Measurements from ENCODE around the gene GPR78.

GPR78 gene, protein sequence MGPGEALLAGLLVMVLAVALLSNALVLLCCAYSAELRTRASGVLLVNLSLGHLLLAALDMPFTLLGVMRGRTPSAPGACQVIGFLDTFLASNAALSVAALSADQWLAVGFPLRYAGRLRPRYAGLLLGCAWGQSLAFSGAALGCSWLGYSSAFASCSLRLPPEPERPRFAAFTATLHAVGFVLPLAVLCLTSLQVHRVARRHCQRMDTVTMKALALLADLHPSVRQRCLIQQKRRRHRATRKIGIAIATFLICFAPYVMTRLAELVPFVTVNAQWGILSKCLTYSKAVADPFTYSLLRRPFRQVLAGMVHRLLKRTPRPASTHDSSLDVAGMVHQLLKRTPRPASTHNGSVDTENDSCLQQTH

DNA sequence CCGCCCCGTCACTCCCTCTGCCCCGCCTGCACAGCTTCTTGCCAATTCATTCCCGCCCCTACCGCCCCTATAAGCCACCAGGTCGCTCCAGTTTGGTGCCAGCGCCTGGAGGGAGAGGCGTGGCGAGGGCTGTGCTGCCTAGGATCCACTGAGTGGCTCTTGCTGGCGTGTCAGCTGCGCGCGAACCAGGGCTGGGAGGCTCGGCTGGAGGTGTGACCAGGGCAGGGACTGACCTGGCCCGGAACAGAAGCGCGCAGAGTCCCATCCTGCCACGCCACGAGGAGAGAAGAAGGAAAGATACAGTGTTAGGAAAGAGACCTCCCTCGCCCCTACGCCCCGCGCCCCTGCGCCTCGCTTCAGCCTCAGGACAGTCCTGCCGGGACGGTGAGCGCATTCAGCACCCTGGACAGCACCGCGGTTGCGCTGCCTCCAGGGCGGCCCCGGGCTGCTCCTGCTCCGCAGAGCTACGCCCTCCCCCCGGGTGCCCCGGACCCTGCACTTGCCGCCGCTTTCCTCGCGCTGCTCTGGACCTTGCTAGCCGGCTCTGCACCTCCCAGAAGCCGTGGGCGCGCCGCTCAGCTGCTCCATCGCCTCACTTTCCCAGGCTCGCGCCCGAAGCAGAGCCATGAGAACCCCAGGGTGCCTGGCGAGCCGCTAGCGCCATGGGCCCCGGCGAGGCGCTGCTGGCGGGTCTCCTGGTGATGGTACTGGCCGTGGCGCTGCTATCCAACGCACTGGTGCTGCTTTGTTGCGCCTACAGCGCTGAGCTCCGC lies at the start of gene GPR78:
Gene GPR78 (plus strand): TSS at position 72 of the 773 bp plus-strand sequence. CDS start 591 bp downstream, at position 663.
- no peak for DNase-seq

DNA sequence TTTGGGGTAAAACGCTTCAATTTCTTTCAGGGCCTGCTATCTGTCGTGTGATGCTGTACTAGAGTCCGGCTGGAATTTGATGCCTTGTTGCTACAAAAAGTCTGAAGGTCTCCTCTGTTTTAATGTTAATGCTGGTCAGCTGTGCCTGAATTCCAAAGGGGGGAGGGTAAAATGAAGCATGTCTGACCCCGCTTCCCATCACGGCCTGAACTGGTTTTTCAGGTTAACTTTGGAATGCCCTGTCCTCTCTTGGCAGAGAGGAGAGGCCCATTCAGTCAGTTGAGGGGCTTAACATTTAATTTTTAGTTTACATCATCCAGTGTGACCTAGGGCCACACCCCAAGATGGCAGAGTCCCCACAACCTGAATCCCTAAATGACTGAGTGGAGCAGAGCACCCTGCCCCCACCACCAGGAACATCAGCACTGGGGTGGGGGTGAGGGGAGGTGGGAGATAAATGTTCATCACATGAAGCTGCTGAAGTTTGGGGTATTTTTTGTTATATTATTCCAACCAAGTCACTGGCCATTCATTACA lies 47.9 kb upstream of the GPR78 start:
- DNase-seq = no peak

DNA sequence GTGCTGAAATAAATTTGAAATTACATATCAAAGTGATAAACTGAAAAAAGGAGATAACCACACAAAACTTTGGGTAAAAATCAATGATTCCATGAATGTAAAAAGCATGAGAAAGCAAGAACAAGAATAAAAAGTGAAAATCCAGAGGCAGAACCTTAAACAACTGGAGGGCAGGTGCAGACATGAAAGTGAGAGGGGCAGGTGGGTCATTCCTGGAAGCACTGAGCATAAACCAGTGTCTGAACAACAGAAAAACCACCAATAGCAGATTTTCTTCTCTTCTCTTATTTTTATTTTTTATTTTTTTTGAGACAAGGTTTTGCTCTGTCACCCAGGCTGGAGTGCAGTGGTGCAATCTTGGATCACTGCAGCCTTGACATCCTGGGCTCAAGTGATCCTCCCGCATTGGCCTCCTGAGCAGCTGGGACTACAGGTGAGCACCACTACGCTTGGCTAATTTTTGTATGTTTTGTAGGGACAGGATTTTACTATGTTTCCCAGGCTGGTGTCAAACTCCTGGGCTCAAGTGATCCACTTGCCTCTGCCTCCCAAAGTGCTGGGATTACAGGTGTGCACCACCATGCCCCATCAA lies 46.8 kb upstream of the GPR78 start:
- no peak for DNase-seq

DNA sequence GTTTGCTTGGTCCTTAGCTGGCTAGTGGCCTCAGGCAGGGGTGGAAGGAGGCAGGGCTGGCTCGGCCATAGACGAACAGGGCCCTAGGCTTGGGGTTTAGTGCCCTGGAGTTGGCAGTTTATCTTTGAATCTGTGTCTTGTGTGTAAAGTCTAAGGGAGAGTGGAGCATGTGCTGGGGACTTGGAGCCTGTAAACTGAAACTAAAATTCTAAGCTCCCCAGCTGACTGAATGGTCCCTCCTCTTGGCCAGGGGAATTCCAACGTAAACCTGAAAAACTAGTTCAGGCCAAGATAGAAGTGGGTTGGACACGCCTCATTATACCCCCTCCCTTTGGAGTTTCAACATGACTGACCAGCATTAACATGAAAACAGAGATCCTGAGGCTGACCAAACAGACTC lies 46.1 kb upstream of the GPR78 start:
- DNase-seq = no peak

DNA sequence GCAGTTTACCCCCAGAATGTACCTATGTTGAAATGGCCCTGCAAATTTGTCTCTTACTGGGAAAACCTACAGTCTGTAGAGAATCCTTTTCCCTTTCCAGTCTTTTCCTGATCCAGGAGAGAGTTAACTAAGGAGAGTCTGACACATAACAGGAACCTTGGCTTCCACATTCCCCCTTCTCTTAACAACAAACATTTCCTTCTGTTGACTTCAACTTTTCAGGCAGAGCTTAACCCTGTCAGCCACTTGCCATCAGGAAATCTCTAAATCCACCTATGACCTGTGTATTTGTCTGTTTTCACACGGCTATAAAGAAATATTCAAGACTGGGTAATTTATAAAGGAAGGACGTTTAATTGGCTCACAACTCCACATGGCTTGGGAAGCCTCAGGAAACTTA lies 45.6 kb upstream of the GPR78 start:
- no peak for DNase-seq

DNA sequence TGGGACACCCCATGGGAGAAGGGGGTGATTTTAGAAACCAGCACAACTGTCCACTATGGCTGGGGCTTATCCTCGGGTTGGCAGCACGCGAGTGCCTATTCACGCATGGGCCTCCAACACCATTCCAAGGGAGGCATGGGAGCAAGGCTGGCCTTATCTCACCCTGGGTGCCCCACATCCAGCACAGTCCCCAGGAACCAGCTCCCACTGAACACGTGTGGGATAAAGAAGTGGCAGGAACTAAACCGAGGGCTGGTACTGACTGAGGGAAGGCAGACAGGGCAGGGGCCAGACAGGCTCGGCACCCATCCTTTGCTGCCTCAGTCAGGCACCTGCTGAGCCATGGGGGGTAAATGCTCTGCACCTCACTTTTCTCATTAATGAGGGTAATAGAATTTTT lies 43.7 kb upstream of the GPR78 start:
- no peak for DNase-seq

DNA sequence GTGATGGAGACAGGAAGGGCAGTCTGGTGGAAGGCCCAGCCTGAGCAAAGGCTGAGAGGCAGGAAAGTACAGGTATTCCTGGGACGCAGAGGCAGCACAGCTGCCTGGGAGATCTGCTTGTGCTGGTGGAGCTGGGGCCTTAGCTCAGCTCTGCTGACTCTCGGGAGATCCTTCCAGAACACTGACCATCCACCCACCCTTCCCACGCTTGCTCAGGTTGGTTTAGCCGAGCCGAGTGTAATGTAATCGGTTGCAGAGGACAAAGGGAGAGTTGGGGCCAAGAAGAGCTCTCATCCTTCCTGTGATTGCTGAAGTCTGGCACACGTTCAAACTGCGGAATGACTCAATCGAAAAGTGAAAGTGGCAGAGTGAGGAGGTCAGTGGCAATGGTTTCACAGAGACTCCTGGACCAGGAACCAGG lies 43.1 kb upstream of the GPR78 start:
- DNase-seq = no peak

DNA sequence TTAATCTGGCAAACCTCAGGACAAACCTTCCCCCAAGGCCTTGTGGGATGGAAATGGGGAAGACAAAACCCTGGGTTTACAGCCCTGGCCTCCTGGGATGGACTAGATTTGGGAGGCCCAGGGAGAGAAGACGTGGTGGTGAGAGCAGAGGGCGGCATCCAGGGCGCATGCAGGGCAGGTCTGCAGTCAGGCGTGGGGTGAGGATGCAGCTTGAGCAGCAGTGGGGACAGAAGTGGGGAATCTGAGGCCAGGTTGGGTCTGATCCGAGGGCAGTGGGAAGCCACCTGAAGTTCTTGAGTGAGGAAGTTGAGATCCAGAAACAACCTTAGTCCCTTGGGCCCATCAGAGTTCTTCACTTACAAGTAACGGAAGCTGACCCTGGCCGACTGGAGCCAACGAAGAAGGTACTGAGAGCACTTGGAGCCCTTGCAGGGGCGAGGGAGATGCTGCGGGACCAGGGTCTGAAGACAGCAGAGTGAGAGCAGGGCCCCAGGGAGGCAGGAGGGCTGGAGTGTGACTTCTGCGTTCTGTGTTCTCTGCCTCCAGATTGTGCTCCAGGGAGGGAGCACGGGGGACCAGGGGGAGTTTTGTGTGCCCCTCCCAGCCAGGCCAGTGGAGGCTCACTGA lies 42.0 kb upstream of the GPR78 start:
- no peak for DNase-seq

DNA sequence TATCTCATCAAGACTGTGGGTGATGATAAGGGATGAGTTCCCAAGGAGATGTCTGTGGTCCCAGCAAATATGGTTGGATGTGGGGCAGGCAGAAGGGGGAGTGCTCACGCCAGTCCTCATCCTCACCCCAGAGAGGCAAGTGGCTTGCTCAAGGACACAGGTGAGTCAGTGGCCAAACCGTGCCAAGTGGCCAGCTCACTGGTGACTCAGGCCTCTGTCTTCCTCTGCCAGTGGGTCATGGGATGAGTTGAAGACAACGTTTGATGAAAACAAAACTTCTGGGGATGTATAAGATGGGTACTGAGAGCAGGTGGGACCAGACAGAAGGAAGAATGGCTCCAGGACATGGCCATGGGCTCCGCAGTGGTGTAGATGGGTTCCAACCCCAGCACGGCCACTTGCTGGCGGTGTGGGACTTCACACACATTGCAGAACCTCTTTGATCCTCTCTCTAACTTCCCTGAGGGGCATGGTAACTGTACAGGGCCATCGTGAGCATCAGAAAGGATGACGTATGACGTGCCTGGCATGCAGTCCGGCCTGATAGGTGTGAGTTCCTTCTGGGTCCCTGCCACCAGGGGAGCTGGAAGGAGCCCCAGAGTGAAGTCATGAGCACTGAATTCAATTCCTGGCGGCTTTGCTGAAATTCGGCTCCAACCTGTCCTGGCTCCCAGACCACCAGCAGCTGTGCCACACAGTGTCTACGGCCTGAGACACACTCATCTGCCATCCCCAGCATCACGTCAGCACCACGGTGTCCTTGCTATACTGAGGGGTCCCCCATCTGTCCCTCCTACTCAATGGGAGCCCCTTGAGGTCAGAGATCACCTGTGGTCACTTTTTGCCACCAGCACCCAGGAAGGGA lies 41.3 kb upstream of the GPR78 start:
- DNase-seq = no peak

DNA sequence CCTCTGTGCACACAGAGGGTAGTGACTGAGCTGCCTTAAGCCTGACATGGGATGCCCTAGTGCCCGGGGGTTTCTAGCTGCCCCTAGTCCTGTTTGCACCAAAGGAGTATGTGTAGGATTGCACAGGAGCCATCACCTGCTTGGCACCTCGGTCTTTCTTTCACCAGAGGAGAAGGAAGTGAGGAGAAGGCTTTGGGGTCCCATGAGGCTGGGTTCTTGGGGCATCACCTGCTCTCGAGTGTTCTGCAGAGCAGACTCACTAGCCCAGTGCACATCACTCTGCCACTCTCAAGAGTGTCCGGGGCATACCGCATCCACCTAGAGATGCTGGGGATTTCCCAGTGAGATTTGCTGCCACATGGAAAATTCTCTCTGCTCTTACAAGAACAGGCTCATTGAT lies 40.5 kb upstream of the GPR78 start:
- no peak for DNase-seq

DNA sequence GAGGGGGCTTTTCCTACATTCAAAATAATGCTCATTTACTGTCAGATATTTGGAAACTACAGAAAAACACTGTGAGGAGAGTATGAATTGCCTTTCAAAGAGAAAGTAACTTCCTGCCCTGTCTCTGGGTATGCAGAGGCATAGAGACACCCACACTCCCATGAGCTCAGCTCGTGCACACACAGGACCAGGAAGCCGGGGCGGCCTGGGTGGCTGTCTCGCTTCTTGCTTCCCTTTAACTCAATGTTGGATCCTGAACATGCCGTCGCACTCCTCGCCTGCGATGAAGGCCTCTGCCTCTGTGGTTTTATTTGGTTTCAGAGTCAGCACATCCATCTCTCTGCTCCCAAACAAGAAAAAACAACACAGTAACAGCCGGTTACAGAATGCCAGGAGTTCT lies 40.1 kb upstream of the GPR78 start:
- DNase-seq = peak in 1 of 2 donors; percentile 33

DNA sequence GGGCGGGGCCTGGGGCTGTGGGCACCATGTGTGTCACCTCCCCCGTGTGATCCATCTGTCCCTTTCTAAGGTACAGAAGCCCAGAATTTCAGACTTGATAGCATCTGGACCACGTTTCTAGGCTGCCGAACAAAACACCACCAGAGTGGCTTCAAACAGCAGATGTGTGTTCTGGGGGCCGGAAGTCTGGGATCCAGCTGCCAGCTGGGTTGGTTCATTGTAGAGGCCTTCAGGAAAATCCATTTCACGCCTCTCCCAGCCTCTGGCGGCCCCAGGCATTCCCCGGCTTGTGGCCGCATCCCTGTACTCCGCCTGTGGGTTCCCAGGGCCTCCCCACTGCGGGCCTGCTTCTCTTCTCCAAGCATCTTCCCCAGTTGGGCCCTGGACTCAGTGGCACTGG lies 39.6 kb upstream of the GPR78 start:
- no peak for DNase-seq

DNA sequence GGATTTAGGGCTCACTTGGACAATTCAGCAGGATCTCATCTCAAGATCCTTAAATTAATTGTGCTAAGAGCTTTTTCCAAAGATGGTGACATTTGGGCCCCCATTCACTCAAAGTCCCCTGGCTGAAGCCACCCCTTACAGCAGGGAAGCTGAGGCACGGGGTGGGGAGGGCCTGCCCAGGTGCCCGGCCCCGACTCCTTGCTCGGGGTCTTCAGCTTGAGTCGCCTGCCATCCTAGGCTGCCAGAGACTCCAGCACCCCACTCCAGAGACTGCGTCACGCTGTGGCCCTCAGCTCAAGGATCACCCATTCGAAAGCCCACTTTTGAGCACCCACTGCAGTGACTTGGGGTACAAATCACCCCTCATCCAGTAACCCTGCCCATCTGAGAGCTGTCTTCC lies 39.2 kb upstream of the GPR78 start:
- DNase-seq = no peak

DNA sequence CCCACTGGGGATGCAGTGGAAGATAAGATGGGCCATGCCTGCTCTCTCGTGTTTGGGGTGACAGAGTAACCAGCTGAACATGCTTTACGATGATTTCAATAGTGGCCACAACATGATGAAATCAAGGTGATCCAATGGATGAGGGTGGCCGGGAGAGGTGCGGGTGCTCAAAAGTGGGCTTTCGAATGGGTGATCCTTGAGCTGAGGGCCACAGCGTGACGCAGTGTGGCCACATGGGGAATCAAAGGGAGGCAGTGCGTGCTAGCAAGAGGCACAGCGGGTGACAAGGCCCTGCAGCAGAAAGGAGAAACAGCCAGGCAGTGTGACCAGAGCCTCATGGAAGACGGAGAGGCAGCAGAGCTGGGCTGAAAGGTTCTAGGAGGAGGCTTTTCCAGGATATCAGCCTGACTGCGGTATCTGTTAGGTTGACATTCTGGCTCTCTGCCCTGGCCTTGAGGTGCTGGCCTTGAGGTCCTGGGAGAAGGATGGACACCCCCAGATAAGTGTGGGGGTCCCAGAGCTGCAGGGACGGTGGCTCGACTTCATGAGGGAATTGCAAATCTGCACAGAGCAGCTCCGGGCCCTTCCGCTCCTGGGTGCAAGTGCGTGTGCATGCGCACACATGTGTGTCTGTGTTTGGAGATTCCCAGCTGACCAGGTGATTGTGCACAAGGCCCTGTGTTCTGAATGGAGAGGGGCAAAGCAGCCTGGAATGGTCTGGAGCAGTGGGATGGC lies 38.0 kb upstream of the GPR78 start:
- DNase-seq = no peak

DNA sequence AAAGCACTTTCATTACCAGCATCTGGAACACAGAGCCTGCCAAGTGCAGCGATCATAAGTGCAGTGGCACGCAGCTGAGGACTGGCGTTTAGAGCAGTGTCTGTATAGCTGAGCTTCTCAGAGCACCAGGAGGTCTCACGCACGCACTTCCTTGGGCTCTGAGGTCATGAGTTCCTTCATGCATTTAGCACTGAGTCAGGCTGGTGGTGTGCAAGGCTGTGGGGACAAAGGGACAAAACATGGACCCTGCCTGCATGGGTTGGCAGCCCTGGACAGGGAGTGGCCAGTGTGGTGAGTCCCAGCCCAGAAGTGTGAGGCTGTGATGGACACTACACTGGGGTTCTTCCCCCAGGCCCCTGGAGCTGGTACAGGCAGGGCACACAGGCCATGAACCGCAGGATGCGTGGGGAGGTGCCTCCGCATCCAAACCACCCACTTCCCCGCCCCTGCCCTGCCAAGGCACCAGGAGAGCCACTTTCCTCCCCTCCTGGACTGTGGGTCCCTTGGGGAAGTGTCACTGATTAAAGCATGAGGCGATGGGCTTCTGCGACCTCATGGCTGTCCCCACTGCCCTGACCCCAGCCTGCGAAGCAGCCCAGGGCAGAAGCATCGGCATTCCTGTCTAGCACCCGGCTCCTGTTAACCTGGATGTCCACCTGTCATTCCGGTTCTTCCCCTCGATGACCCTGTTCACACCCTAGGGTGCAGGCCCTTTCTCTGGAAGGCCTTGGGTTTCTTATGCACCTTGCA lies 37.2 kb upstream of the GPR78 start:
- no peak for DNase-seq

DNA sequence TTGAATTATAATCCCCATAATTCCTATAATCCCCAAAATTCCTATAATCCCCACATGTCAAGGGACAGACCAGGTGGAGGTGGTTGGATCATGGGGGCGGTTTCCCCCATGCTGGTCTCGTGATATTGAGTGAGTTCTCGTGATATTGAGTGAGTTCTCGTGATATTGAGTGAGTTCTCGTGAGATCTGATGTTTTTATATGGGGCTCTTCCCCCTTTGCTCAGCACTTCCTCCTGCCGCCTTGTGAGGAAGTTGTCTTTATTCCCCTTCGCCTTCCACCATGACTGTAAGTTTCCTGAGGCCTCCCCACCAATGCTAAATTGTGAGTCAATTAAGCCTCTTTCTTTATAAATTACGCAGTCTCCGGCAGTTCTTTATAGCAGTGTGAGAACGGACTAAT lies 36.6 kb upstream of the GPR78 start:
- DNase-seq = no peak

DNA sequence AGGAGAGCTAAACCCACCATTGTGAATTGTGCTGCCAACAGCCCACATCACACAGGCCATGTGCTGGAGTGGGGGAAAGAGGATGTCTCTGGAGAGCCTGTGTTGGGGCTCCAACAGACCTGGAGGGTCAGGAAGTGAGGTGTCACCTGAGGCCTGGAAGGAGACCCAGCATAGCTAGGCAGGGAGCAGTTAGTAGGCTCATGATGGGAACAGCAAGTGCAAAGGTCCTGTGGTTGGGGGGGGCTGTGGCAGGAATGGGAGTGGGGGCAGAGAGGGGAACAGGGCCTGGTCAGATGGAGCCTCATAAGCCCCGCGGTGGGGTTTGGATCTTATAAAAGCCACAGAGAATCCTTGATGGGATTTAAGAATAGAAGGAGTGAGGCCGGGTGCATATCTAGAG lies 35.9 kb upstream of the GPR78 start:
- no peak for DNase-seq

DNA sequence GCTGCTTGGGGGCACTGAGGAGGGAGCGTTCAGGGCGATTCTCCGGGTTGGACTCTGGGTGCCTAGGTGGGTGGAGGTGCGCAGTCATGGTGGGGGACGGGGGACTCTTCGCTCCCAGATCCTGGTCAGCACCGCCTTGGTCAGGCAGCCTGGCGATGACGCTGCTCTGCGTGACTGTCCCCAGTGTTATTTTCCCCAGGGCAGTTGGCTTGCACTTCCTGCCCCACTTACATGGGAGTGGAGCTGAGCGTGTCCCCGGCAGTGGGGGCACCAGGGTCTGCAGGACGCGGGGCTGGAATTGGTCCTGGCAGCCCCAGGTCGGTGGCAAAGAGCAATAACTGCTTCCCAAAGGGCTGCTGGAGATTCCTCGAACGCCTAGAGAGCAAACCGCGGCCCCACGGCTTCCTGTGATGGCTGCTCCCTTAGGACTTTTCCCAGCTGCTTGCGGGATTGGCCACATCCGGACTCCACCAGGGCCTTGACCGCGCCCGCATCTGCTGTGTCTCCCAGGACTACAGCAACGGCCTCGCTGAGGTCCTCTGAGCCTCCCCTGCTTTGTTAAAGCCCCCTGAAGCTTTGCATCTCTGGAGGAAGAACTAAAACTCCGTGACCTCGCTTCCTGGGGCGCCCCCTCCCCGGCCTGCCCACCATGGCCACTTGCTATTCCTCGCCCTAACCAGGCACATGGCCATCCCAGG lies 35.3 kb upstream of the GPR78 start:
- no peak for DNase-seq

DNA sequence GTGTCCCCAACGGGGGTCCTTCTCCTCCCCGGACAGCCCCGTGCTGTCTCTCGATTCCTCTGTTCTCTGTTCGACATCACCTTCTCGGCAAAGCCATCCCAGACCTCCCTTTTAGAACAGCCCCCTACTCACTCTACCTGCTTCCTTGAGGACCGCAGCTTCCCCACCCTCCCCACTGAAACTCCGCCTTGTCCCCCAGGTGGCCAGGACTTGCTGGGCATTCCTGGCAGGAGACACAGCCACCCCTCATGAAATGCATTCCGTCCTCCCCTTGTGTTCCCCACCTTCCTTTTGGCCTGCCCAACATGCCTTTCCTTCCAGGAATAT lies 34.8 kb upstream of the GPR78 start:
- DNase-seq = no peak

DNA sequence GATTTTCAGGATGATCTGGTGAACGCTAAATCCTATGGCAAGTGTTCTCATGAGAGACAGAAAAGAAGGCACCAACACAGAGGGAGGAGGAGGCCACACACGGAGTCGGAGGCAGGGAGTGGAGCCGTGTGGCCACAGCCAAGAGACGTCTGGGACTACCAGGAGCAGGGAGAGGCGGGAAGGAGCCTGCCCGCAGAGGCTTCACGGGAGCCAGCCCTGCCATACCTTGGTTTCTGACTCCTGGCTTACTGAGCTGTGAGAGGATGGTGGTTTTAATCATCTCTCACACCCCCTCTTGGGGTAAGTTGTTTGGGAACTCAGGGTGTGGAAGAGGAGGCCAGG lies 33.5 kb upstream of the GPR78 start:
- DNase-seq = no peak
